GM18951 (cell line): ENCODE results near the gene FGD6.
"Not testable (repeated sequence)": the region's sequence is repeated elsewhere in the genome, so short reads cannot be mapped to it uniquely, and the experiment has no call there.

ENCODE experiments used
- POLR2A ChIP-seq: IDR thresholded peaks from 4 replicates; pipeline ENCODE4 v1.6.1; 2011; ENCODE audit warnings: mild to moderate bottlenecking; ENCODE audit not compliant: insufficient read length, insufficient read depth; ENCODE audit errors: extremely low read depth
- in situ Hi-C: fragments of 300-500 bp; cut with MboI; formaldehyde crosslinking; loops from one replicate; pipeline ENCODE4 v1.12.0; 2022; ENCODE audit warnings: low sequenced_read_pairs, mixed read lengths, inconsistent platforms; ENCODE audit not compliant: unreplicated experiment

Gene FGD6

GRCh38 chr12:95206916-95207315 lies 10.4 kb downstream of the FGD6 start:
- in situ Hi-C loops = no loop called here
- TF ChIP-seq POLR2A = no peak

- in situ Hi-C loops = no loop called here
- no peak for TF ChIP-seq POLR2A
These were observed 11.6 kb downstream of the FGD6 start for GRCh38 chr12:95205685-95206084.

GRCh38 chr12:95205016-95205624 lies 12.1 kb downstream of the FGD6 start:
- TF ChIP-seq POLR2A = no peak
- in situ Hi-C loops = no loop called here

- no peak for TF ChIP-seq POLR2A
- in situ Hi-C loops = no loop called here
These were observed 13.0 kb downstream of the FGD6 start for GRCh38 chr12:95204141-95204866.

- no peak for TF ChIP-seq POLR2A
- in situ Hi-C loops = no loop called here
These were observed 13.7 kb downstream of the FGD6 start for GRCh38 chr12:95203487-95204030.

- in situ Hi-C loops = no loop called here
- TF ChIP-seq POLR2A = no peak
These were observed 14.4 kb downstream of the FGD6 start for GRCh38 chr12:95202691-95203486.

GRCh38 chr12:95201056-95201670 lies 16.1 kb downstream of the FGD6 start:
- in situ Hi-C loops = no loop called here
- TF ChIP-seq POLR2A = no peak

GRCh38 chr12:95200128-95200894 lies 17.0 kb downstream of the FGD6 start:
- TF ChIP-seq POLR2A = no peak
- in situ Hi-C loops = no loop called here

- in situ Hi-C loops = no loop called here
- TF ChIP-seq POLR2A = no peak
These were observed 18.4 kb downstream of the FGD6 start for GRCh38 chr12:95198914-95199313.

GRCh38 chr12:95197636-95198035 lies 19.6 kb downstream of the FGD6 start:
- in situ Hi-C loops = no loop called here
- no peak for TF ChIP-seq POLR2A

- in situ Hi-C loops = not testable (repeated sequence)
These were observed 20.2 kb downstream of the FGD6 start for GRCh38 chr12:95196875-95197569.

- no peak for TF ChIP-seq POLR2A
- in situ Hi-C loops = no loop called here
These were observed 22.1 kb downstream of the FGD6 start for GRCh38 chr12:95195122-95195521.

GRCh38 chr12:95193139-95193538 lies 24.1 kb downstream of the FGD6 start:
- in situ Hi-C loops = no loop called here
- TF ChIP-seq POLR2A = no peak
